Liver (tissue), 9 donors: ENCODE measurements around the gene PDE2A. TPM values are rescaled to one million over a fixed set of nuclear protein-coding genes. Genes with fewer than 3 reads are reported as not detected.

ENCODE experiments used
- DNase-seq: peaks from one replicate; pipeline ENCODE4 v3.0.0-alpha.2; 2017; ENCODE audit warnings: low spot score
- H3K27ac ChIP-seq, 2 donors: one replicate each; pipeline ENCODE4 v1.7.0; 2013; ENCODE audit warnings: inconsistent platforms in 2 of 2, low read length in 2 of 2, control low read depth in 1 of 2, low read depth in 1 of 2, mild to moderate bottlenecking in 1 of 2
- H3K27me3 ChIP-seq, 4 donors: one replicate each; pipeline versions ENCODE4 v1.6.1 to v1.7.0; 2013; ENCODE audit warnings: low read length in 3 of 4, inconsistent platforms in 1 of 4, mild to moderate bottlenecking in 1 of 4, moderate library complexity in 1 of 4; ENCODE audit not compliant: control insufficient read depth in 4 of 4, insufficient read depth in 4 of 4
- H3K36me3 ChIP-seq, 4 donors: one replicate each; pipeline versions ENCODE4 v1.6.1 to v1.7.0; 2013; ENCODE audit warnings: low read length in 3 of 4, mild to moderate bottlenecking in 3 of 4, low read depth in 1 of 4, moderate library complexity in 1 of 4; ENCODE audit not compliant: control insufficient read depth in 4 of 4, insufficient read depth in 3 of 4
- H3K4me1 ChIP-seq, 4 donors: one replicate each; pipeline versions ENCODE4 v1.6.1 to v1.7.0; 2013; ENCODE audit warnings: low read length in 3 of 4, mild to moderate bottlenecking in 3 of 4, moderate library complexity in 1 of 4; ENCODE audit not compliant: control insufficient read depth in 4 of 4, insufficient read depth in 4 of 4
- H3K4me3 ChIP-seq, 3 donors: one replicate each; pipeline versions ENCODE4 v1.6.1 to v1.7.0; 2013; ENCODE audit warnings: low read length in 3 of 3, control low read depth in 1 of 3, low read depth in 1 of 3, mild to moderate bottlenecking in 1 of 3
- H3K9ac ChIP-seq, 2 donors: one replicate each; pipeline ENCODE4 v1.7.0; 2013; ENCODE audit warnings: low read length in 2 of 2, mild to moderate bottlenecking in 2 of 2, moderate library complexity in 2 of 2, control low read depth in 1 of 2, low read depth in 1 of 2
- H3K9me3 ChIP-seq, 4 donors: one replicate each; pipeline versions ENCODE4 v1.6.1 to v1.7.0; 2013; ENCODE audit warnings: low read length in 3 of 4; ENCODE audit not compliant: control insufficient read depth in 4 of 4
- EGR1 ChIP-seq, 2 donors: IDR thresholded peaks; 2 replicates each; pipeline ENCODE4 v1.6.1; 2016 to 2018; ENCODE audit warnings: antibody characterized with exemption in 2 of 2, low read depth in 2 of 2
- FOXA1 ChIP-seq: IDR thresholded peaks from 2 replicates; pipeline ENCODE4 v1.6.1; 2016; ENCODE audit warnings: antibody characterized with exemption
- FOXA2 ChIP-seq: IDR thresholded peaks from 2 replicates; pipeline ENCODE4 v1.6.1; 2016; ENCODE audit warnings: antibody characterized with exemption
- GABPA ChIP-seq, 2 donors: IDR thresholded peaks in 1 of 2; conservative IDR thresholded peaks in 1 of 2; 2 replicates each; pipeline ENCODE4 v1.6.1; 2016; ENCODE audit warnings: antibody characterized with exemption in 2 of 2, mild to moderate bottlenecking in 1 of 2, moderate library complexity in 1 of 2
- HNF4A ChIP-seq, 2 donors: conservative IDR thresholded peaks; 2 replicates each; pipeline ENCODE4 v1.6.1; 2016; ENCODE audit warnings: antibody characterized with exemption in 2 of 2, mild to moderate bottlenecking in 2 of 2
- HNF4G ChIP-seq: IDR thresholded peaks from 2 replicates; pipeline ENCODE4 v1.6.1; 2016; ENCODE audit warnings: antibody characterized with exemption
- JUND ChIP-seq, 2 donors: IDR thresholded peaks; 2 replicates each; pipeline ENCODE4 v1.6.1; 2016; ENCODE audit warnings: antibody characterized with exemption in 2 of 2
- RXRA ChIP-seq, 2 donors: IDR thresholded peaks; 2 replicates each; pipeline ENCODE4 v1.6.1; 2017 to 2018; ENCODE audit warnings: antibody characterized with exemption in 2 of 2, mild to moderate bottlenecking in 1 of 2
- SP1 ChIP-seq: IDR thresholded peaks from 2 replicates; pipeline ENCODE4 v1.6.1; 2018; ENCODE audit warnings: antibody characterized with exemption, mild to moderate bottlenecking
- TAF1 ChIP-seq: conservative IDR thresholded peaks from 2 replicates; pipeline ENCODE4 v1.6.1; 2016; ENCODE audit warnings: antibody characterized with exemption, mild to moderate bottlenecking
- YY1 ChIP-seq: IDR thresholded peaks from 2 replicates; pipeline ENCODE4 v1.6.1; 2016; ENCODE audit warnings: antibody characterized with exemption, mild to moderate bottlenecking
- WGBS: extraction: QIAGEN DNeasy Blood & Tissue Kit; methylation state at CpG from one replicate; pipeline ENCODE4 v1.1.7; 2013; 5-methylcytosine and 5-hydroxymethylcytosine counted together
- polyA plus RNA-seq, 2 donors: library from polyadenylated mRNA; stranded (reverse) in 1 of 2; unstranded in 1 of 2; fragments of 200-250 nt in 1 of 2; fragments of >200 nt in 1 of 2; fragmentation: Nextera tagmentation in 1 of 2; extraction: Ambion mirVana in 1 of 2; gene quantifications; one replicate each; pipeline versions ENCODE4 v1.2.1 to v1.2.3, GENCODE V29; 2013 to 2015
- total RNA-seq, 2 donors: library from RNA; depleted of rRNA; stranded (reverse); fragments of >200 nt; gene quantifications; one replicate each; pipeline ENCODE4 v1.2.3, GENCODE V29; 2014
- TF ChIP-seq, protein P1 (sequence below): IDR thresholded peaks from 2 replicates; pipeline ENCODE4 v1.6.1; 2016; ENCODE audit warnings: antibody characterized with exemption
- TF ChIP-seq, protein P2 (sequence below): IDR thresholded peaks from 2 replicates; pipeline ENCODE4 v1.6.1; 2016; ENCODE audit warnings: antibody characterized with exemption
- TF ChIP-seq, protein P3 (sequence below): IDR thresholded peaks from 2 replicates; pipeline ENCODE4 v1.6.1; 2016; ENCODE audit warnings: antibody characterized with exemption, mild to moderate bottlenecking
- TF ChIP-seq, protein P4 (sequence below): IDR thresholded peaks from 2 replicates; pipeline ENCODE4 v1.6.1; 2016; ENCODE audit warnings: antibody characterized with exemption
- donor health status: healthy.
- donor health status: healthy.
- donor health status: healthy.
- donor health status: healthy.
- donor health status: healthy.

Gene PDE2A
- total and polyA plus RNA-seq, 4 donors = 4.3 to 32.8 (median 12.9) TPM

DNA sequence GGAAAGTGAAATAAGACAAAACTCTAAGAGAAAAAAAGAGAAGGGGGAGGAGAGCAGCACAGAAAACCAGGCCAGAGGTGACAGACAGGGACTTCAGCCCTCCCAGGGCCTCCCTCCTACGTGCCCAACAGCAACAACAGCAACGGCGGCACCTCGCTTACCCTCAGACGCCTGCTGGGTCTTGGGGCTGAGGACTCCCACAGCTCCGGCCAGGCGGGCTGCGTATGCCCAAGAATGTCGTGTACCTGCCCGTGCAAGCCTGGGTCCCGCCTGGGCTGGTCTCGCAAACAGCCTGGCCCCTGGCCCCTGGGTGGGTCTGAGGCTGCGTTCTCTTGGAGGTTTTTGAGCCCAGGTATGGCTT, 47.4 kb upstream of the PDE2A start:
- Histone ChIP-seq H3K4me3 (peak overlapping the region; percentile 71 to 81 (median 80)), H3K27ac (peak overlapping the region; percentile 93 to 98), H3K9ac (peak overlapping the region; percentile 43 to 70), H3K9me3 (no peaks in the 10 kb centered on the region), H3K27me3 (no peaks in the 10 kb centered on the region), H3K4me1 (peaks cover 13 to 56% (median 47%) of the 10 kb centered on the region in 4 donors), H3K36me3 (peaks cover 2 to 8% (median 5%) of the 10 kb centered on the region in 4 donors)
- TF ChIP-seq FOXA1 (no peak), FOXA2 (no peak), SP1 (peak; percentile 53), EGR1 (IDR thresholded peaks at IDR 0.05; ENCODE audit: low read depth in 2 of 2) (no peak), YY1 (no peak), TAF1 (no peak), HNF4A (conservative IDR thresholded peaks at IDR 0.05) (peak; percentile 51 to 64), HNF4G (peak; percentile 43), RXRA (IDR thresholded peaks at IDR 0.05) (peak; percentile 30 to 60), GABPA (IDR thresholded peaks at IDR 0.05 in 1 of 2, conservative IDR thresholded peaks at IDR 0.05 in 1 of 2) (no peak), JUND (IDR thresholded peaks at IDR 0.05) (no peak)
- TF ChIP-seq, protein P1, sequence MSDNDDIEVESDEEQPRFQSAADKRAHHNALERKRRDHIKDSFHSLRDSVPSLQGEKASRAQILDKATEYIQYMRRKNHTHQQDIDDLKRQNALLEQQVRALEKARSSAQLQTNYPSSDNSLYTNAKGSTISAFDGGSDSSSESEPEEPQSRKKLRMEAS = no peak
- TF ChIP-seq, protein P2, sequence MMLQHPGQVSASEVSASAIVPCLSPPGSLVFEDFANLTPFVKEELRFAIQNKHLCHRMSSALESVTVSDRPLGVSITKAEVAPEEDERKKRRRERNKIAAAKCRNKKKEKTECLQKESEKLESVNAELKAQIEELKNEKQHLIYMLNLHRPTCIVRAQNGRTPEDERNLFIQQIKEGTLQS = no peak
- TF ChIP-seq, protein P3, sequence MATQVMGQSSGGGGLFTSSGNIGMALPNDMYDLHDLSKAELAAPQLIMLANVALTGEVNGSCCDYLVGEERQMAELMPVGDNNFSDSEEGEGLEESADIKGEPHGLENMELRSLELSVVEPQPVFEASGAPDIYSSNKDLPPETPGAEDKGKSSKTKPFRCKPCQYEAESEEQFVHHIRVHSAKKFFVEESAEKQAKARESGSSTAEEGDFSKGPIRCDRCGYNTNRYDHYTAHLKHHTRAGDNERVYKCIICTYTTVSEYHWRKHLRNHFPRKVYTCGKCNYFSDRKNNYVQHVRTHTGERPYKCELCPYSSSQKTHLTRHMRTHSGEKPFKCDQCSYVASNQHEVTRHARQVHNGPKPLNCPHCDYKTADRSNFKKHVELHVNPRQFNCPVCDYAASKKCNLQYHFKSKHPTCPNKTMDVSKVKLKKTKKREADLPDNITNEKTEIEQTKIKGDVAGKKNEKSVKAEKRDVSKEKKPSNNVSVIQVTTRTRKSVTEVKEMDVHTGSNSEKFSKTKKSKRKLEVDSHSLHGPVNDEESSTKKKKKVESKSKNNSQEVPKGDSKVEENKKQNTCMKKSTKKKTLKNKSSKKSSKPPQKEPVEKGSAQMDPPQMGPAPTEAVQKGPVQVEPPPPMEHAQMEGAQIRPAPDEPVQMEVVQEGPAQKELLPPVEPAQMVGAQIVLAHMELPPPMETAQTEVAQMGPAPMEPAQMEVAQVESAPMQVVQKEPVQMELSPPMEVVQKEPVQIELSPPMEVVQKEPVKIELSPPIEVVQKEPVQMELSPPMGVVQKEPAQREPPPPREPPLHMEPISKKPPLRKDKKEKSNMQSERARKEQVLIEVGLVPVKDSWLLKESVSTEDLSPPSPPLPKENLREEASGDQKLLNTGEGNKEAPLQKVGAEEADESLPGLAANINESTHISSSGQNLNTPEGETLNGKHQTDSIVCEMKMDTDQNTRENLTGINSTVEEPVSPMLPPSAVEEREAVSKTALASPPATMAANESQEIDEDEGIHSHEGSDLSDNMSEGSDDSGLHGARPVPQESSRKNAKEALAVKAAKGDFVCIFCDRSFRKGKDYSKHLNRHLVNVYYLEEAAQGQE = no peak
- TF ChIP-seq, protein P4, sequence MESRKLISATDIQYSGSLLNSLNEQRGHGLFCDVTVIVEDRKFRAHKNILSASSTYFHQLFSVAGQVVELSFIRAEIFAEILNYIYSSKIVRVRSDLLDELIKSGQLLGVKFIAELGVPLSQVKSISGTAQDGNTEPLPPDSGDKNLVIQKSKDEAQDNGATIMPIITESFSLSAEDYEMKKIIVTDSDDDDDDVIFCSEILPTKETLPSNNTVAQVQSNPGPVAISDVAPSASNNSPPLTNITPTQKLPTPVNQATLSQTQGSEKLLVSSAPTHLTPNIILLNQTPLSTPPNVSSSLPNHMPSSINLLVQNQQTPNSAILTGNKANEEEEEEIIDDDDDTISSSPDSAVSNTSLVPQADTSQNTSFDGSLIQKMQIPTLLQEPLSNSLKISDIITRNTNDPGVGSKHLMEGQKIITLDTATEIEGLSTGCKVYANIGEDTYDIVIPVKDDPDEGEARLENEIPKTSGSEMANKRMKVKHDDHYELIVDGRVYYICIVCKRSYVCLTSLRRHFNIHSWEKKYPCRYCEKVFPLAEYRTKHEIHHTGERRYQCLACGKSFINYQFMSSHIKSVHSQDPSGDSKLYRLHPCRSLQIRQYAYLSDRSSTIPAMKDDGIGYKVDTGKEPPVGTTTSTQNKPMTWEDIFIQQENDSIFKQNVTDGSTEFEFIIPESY = no peak
- DNase-seq = peak; percentile 58
- 2% methylated on average over 13 of the region's 13 CpGs for WGBS

DNA sequence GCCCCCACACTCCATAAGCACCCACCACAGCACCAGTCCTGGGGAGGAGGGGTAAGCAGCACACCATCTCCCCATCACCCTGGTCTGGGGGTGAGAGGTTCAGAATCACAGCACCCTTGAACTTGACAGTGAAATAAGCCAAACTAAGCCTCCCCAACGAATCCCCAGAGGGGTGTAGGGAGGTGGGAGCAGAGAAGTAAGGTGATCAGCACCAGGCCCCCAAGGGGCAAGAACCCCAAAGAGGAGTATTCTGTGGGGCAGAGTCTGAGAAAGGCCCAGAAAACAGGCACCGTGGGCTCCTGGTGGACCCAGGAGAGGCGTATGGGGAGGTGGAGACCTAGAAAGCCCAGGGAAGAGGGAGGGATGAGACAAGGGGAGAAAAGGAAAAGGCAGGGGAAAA, 47.1 kb upstream of the PDE2A start:
- no peaks in the 10 kb centered on the region for H3K27me3 ChIP-seq
- peak overlapping the region; percentile 93 to 98 for H3K27ac ChIP-seq
- DNase-seq = no peak
- H3K36me3 ChIP-seq = peaks cover 2 to 8% (median 5%) of the 10 kb centered on the region in 4 donors
- H3K4me1 ChIP-seq = peaks cover 13 to 56% (median 47%) of the 10 kb centered on the region in 4 donors
- peak overlapping the region; percentile 43 to 70 for H3K9ac ChIP-seq
- H3K9me3 ChIP-seq = no peaks in the 10 kb centered on the region
- peak overlapping the region; percentile 71 to 81 (median 80) for H3K4me3 ChIP-seq
- WGBS = 8% methylated on average over 3 of the region's 3 CpGs
- TF ChIP-seq, protein P4 = no peak
- TF ChIP-seq, protein P1 = no peak
- no peak for TF ChIP-seq GABPA (IDR thresholded peaks at IDR 0.05 in 1 of 2, conservative IDR thresholded peaks at IDR 0.05 in 1 of 2)
- TF ChIP-seq FOXA2 = no peak
- no peak for TF ChIP-seq HNF4A (conservative IDR thresholded peaks at IDR 0.05)
- TF ChIP-seq EGR1 (IDR thresholded peaks at IDR 0.05; ENCODE audit: low read depth in 2 of 2) = no peak
- TF ChIP-seq YY1 = no peak
- TF ChIP-seq, protein P3 = no peak
- no peak for TF ChIP-seq JUND (IDR thresholded peaks at IDR 0.05)
- no peak for TF ChIP-seq FOXA1
